ENCODE data around the gene SIPA1. TPM values are rescaled to one million over a fixed set of nuclear protein-coding genes. Genes with fewer than 3 reads are reported as not detected.

Gene SIPA1, protein sequence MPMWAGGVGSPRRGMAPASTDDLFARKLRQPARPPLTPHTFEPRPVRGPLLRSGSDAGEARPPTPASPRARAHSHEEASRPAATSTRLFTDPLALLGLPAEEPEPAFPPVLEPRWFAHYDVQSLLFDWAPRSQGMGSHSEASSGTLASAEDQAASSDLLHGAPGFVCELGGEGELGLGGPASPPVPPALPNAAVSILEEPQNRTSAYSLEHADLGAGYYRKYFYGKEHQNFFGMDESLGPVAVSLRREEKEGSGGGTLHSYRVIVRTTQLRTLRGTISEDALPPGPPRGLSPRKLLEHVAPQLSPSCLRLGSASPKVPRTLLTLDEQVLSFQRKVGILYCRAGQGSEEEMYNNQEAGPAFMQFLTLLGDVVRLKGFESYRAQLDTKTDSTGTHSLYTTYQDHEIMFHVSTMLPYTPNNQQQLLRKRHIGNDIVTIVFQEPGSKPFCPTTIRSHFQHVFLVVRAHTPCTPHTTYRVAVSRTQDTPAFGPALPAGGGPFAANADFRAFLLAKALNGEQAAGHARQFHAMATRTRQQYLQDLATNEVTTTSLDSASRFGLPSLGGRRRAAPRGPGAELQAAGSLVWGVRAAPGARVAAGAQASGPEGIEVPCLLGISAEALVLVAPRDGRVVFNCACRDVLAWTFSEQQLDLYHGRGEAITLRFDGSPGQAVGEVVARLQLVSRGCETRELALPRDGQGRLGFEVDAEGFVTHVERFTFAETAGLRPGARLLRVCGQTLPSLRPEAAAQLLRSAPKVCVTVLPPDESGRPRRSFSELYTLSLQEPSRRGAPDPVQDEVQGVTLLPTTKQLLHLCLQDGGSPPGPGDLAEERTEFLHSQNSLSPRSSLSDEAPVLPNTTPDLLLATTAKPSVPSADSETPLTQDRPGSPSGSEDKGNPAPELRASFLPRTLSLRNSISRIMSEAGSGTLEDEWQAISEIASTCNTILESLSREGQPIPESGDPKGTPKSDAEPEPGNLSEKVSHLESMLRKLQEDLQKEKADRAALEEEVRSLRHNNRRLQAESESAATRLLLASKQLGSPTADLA
- total RNA-seq, result 100 to 1,000 TPM; 141 to 143 TPM

DNA sequence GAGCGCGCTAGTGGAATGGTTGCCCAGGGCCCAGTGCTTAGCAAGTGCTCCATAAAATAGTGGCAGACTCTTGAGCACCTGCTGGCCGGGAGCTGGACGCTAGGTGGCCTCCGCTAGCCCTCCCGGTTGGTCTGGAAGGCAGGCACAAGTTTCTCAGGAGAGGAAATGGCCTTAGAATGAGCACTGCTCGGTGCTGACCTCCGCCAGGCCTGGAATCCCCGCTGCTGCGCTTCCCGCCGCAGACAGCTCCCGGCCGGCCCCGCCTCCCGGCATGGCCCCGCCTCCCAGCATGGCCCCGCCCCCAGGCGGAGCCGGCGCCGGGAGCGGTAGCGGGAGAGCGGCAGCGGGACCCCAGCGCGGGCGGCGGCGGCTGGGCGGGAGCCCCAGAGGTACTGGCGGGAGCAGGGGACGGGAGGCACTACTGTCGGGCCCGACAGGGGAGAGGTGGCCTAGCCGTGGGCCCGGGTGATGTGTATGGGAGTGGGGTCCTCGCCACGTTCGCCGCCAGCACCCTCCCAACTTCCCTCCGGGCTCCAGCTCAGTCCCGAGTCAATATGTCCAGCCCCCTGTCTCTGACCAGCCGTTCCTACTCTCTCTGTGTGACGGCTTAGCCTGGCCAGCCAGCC, at the start of gene SIPA1:
SIPA1 (plus strand) TSS at position 308 of the 626 bp plus-strand sequence. CDS start 2,821 bp downstream, outside the sequence.
- POLR2A ChIA-PET, result interaction anchor here (0.6 to 6.3 kb wide), 8 partner anchors 12 to 250 kb away, joined by 3 to 39 read pairs (median 3); partner anchors contain the start of genes FIBP and PCNX3
- CTCF ChIA-PET, result interaction anchor here (0.6 to 2.0 kb wide), 12 partner anchors 8 to 250 kb away, joined by 3 to 6 read pairs (median 4); partner anchors contain the start of genes FIBP, MAP3K11, MUS81 and PCNX3

DNA sequence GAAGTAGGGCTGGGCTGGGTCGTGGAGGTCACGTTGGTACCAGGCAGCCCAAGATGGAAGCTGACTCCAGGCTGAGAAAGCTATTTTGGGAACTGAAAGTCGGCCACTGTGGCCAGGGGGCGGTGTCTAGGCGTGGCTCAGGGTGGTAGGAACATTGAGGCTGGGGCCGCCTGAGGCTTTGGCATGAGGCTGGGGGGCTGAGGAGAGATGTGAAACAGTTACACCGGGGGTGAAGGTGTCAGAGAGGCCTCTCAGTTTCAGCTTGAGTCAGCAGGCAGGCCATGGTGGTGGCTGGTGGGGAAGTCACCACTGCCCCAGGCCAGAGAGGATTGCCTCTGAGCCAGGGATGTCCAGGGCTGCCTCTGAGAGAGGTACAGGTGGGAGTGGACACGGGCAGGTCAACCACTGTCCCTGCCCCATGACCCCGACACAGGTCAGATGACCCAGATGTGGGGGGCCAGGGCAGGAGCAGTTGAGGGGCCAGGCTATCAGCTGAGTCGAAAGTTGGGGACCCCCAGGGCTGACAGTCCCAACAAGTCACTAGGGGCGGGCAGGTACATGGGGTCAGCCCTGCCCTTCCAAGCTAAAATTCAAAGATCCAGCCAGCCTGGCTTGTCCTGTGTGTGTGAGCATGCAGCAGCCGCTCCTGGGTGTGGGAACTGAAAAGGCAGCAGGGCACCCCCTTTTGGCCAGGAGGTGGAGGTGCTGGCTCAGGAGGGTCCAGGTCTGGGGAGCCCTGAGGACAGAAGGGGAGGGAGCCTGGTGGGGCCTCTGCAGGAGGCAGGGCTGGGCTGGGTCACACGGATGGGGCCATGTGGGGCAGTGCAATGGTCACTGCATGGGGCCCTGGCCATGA, 49.5 kb upstream of the SIPA1 start:
- CTCF ChIA-PET, result interaction anchor here (0.8 to 5.1 kb wide), 19 partner anchors 9 to 173 kb away, joined by 3 to 81 read pairs (median 4); partner anchors contain the start of genes EHBP1L1, FAM89B and ZNRD2
- POLR2A ChIA-PET, result interaction anchor here (0.6 to 3.9 kb wide), 9 partner anchors 12 to 91 kb away, joined by 3 to 46 read pairs (median 5); partner anchors contain the start of genes EHBP1L1, FAM89B and PCNX3

DNA sequence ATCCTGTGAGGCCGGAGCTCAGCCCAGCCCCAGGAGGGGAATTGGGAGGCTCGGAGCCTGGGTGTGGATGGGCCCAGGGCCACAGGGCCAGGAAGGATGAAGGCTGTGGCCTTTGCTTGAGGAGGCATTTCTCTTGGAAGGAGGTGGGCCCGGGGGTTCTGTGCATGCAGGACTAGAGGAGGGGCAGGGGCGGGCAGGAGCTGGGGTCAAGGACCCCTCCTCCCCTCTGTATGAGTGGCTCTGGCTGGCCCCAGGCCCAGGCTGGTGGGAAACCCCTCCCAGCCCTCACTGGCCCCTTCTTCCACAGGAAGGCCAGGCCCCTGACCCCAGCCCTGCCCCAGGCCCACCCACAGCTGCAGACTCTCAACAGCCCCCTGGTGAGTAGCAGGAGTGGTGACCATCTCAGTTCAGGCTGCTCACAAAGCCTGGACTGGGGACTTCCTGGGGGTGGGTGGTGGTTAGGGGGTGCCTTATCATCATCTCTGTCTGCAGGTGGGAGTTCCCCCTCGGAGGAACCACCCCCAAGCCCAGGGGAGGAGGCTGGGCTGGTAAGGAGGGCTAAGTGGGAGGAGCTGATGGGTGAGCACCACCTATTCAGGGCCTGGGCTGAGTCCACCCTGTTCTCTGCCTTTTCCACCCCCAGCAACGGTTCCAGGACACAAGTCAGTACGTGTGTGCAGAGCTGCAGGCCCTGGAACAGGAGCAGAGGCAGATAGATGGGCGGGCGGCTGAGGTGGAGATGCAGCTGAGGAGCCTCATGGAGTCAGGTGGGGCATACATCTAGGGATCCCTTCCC, 48.3 kb upstream of the SIPA1 start:
- ChIA-PET CTCF (interaction anchor here (0.9 to 5.1 kb wide), 14 partner anchors 11 to 64 kb away, joined by 3 to 81 read pairs (median 4); partner anchors contain the start of genes EHBP1L1, PCNX3 and ZNRD2), POLR2A (interaction anchor here (0.6 to 1.5 kb wide), 6 partner anchors 13 to 74 kb away, joined by 3 to 7 read pairs (median 4); partner anchors contain the start of genes EHBP1L1, FAM89B, MAP3K11 and PCNX3)

DNA sequence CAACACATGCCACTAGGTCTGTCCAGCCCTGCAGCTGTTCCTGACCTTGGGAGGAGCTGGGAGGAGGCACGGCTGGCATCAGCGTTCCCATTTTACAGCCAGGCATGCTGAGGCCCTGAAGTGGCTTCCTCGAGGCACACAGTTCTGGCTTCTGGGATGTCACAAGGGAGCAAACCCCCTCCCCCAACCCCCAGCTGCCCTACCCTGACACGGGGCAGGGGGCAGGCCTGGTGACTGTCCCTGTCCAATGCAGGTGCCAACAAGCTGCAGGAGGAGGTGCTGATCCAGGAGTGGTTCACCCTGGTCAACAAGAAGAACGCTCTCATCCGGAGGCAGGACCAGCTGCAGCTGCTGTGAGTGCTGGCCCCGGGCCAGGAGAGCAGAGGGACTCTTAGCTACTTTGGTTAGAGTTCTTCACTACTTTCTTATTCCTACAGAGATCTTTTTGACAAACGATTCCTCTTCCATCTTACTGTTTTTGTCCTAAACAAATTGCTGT, 47.6 kb upstream of the SIPA1 start:
- ChIA-PET CTCF (interaction anchor here (0.9 to 5.1 kb wide), 9 partner anchors 11 to 49 kb away, joined by 3 to 81 read pairs (median 3); partner anchors contain the start of genes EHBP1L1 and PCNX3), POLR2A (interaction anchor here (0.6 to 1.5 kb wide), 6 partner anchors 13 to 73 kb away, joined by 3 to 7 read pairs (median 4); partner anchors contain the start of genes EHBP1L1, FAM89B, MAP3K11 and PCNX3)

DNA sequence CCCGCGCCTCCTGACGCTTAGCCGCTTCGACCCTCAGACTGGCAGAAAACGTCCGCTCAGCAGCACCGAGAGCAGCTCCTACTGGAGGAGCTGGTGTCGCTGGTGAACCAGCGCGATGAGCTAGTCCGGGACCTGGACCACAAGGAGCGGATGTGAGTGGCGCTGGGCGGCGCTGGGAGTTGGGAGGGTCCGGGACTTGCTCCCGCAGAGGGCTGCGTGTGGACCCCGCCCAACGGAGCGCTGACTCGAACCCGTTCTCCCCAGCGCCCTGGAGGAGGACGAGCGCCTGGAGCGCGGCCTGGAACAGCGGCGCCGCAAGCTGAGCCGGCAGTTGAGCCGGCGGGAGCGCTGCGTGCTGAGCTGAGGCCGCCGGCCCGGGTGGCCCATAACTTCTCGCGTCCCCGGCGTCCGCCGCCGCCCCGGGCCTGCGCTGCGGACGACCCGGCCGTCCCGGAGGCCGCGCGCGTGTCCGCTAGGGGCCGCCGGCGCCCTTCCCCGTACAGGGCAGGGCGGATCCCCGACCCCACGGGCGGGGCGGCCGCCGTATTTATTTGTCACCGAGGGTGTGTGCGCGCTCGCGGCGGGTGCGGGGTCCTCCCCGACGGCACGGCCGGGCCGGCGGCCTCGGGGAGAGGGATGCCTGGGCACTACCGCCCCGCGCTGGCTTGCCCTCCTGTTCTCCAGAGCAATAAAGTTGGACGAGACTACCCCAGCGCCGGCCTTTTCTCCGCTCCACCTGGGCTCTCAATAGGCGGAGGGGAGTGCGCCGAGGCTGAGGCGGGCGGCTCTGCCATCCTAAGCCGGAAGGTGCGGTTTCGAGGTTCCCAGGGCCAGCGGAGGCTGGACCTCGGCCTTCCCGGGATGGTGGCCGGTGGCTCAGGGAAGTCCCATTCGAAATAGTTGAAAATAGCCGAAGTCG, 45.7 kb upstream of the SIPA1 start:
- ChIA-PET CTCF (interaction anchor here (0.7 to 4.2 kb wide), 4 partner anchors 17 to 119 kb away, joined by 3 to 23 read pairs (median 7); partner anchors contain the start of gene FAM89B), POLR2A (interaction anchor here (0.6 to 1.3 kb wide), 3 partner anchors 12 to 52 kb away, joined by 3 to 5 read pairs (median 3); no protein-coding TSS in a partner anchor)

DNA sequence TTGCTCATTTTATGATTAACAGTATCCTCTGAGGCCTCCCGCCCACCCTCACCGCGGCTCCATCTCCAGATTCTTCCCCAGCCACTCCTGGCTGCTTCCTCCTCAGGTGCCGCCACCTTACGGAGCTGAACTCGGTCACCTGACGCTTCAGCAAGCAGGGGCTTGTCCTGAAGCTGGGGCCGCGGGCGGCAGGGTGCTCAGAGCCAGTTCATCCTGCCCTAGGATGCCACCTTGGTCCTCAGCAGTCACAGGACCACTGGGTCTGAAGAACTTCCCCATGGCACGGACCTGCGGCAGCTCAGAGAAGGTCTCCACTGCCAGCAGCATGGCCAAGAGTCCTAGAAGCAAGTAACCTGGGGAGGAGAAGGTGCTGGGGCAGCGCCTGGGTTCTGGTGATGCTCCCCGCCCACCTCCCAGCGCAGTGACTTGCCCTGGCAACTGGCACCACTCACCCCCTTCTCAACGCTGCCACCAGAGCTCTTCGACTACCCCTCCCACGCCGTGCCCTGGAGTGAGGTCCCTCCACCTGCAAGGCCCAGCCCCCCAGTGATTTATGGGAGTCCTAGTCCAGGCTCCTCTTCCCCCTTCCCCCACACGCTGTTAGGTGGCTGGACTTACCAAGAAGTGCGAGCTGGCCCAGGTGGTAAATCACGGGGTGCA, 44.9 kb upstream of the SIPA1 start:
- POLR2A ChIA-PET, result interaction anchor here (0.8 to 2.0 kb wide), 5 partner anchors 10 to 53 kb away, joined by 3 to 7 read pairs (median 3); partner anchors contain the start of gene EHBP1L1
- CTCF ChIA-PET, result interaction anchor here (1.1 to 4.2 kb wide), 13 partner anchors 8 to 118 kb away, joined by 3 to 23 read pairs (median 5); partner anchors contain the start of genes EHBP1L1, FAM89B, MAP3K11 and PCNX3

DNA sequence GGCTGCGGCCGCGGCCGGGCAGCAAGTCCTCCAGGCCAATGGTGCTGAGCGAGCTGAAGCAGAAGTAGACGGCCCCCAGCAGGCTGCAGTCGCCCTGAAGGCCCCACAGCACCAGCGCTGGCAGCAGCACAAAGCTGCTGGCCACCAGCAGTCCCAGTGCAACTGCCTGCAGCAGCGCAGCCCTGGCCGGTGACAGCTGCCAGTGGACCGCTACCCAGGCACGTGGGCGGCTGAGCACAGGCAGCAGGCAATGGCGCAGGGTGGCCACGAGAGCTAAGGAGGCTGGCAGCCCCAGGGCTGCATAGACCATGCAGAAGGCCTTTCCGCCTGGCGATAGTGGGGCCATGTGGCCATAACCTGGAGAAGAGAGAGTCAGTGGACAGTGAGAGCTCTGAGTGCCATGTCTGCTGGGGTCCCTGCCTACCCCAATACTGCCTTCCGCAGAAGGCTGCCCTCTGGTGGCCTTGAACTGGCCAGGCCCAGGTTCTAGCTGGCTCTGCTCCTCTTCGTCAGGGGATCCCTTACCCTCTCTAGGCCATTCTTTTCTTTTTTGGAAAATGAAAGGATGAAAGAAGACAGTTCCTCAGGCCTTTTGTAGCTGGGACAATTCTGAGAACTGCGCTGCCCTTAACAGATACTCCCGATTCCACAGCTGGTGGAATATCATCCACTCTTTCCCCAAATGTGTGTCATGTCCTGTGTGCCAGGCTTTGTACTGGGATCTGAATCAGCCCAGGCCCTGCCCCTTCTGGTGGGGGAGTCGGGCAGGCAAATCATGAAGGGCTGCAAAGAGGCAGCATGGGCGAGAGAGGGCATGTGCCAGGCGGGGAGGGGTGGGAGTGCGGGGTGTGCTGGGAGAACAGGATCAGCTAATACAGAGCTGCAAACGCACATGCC, 44.1 kb upstream of the SIPA1 start:
- POLR2A ChIA-PET, result interaction anchor here (0.8 to 2.0 kb wide), 6 partner anchors 9 to 53 kb away, joined by 3 to 7 read pairs (median 3); partner anchors contain the start of gene EHBP1L1

DNA sequence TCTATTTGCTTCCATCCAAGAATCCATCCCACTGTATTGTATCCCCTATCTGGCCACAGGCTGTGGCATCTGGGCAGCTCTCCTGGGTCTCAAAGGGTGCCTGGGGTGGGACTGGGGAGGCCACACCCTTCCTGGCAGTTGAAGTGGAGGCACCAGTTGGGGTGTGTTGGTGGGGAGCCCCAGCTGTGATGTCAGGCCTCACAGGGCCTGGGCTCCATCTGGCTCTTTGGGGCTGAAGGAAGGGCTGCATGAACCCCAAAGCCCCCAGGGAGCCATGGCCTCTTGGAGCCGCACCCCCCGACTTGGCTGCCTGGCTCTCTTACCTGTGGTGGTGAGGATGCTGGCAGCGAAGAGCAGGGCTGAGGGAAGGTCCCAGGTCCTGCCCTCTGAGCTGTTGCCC, 42.8 kb upstream of the SIPA1 start:
- ChIA-PET CTCF (interaction anchor here (1.2 to 4.2 kb wide), 4 partner anchors 10 to 23 kb away, joined by 3 to 23 read pairs (median 4); partner anchors contain the start of genes FAM89B, MAP3K11 and PCNX3), POLR2A (interaction anchor here (1.8 kb wide), 1 partner anchor 10 kb away, joined by 6 read pairs; no protein-coding TSS in a partner anchor)

More for the DNA sequence above, 44.1 kb upstream of the SIPA1 start:
- CTCF ChIA-PET, result interaction anchor here (0.7 to 4.2 kb wide), 18 partner anchors 8 to 117 kb away, joined by 3 to 23 read pairs (median 5); partner anchors contain the start of genes EHBP1L1, FAM89B, MAP3K11 and PCNX3

DNA sequence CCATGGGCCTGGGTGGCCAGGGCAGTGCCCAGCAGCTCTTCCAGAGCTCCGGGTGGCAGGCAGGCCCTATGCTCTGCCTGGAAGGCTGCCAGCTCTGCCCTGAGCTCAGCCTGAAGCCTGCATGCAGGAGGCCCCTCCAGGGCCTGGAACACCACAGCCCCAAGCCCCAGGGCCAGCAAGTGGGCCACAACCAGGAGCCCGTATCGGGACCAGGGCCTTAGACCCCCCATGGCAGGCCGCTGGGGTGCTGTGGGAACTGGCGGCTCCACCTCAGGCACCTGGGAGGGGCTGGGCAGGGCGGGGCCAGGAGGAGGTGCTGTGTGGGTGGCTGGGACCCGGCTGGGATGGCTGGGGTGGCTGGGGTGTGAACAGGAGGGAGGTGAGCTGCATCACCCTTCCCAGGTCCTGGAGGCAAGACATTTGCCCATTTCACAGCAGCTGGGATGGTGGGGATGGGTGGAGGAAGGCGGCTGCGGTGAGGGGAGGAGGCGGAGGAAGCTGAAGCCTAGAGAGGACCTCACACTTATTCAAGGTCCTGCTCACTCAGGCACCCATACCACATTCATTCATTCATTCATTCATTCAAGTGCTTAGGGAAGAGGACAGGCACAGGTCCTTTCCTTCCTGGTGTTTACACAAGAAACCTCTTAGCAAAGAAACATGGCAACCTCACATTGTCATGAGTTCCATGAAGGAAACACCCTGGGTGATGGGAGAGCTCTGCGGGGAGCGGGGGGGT, 42.2 kb upstream of the SIPA1 start, which contains the start of gene KCNK7:
KCNK7 (minus strand) TSS at position 258 of the 739 bp plus-strand sequence; CDS start at position 230, 28 bp downstream.
- ChIA-PET POLR2A (interaction anchor here (0.6 to 1.8 kb wide), 2 partner anchors 9 to 482 kb away, joined by 3 to 6 read pairs; no protein-coding TSS in a partner anchor), CTCF (interaction anchor here (1.1 to 4.2 kb wide), 3 partner anchors 10 to 87 kb away, joined by 3 to 23 read pairs (median 3); partner anchors contain the start of gene FAM89B)

DNA sequence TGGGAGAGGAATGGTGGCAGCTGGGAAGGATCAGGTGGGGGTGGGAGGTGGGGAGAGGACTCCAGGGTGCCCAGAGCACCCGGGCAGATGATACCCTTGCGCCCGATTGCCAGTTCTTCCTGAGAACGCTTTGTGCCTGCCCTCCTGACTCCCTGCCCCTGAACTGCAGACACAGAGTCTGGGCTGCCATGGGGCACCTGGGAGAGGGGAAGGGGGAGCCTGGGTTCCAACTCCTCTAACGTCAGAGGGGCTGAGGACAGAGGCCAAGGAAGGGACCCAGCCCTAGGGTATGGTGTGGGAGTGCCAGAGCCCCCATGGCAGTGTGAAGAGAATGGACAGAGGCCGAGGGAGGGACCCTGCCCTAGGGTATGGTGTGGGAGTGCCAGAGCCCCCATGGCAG, 41.4 kb upstream of the SIPA1 start:
- POLR2A ChIA-PET, result interaction anchor here (1.8 kb wide), 1 partner anchor 8 kb away, joined by 6 read pairs; no protein-coding TSS in a partner anchor
- CTCF ChIA-PET, result interaction anchor here (1.1 to 4.2 kb wide), 3 partner anchors 11 to 88 kb away, joined by 3 to 23 read pairs (median 3); partner anchors contain the start of gene FAM89B

DNA sequence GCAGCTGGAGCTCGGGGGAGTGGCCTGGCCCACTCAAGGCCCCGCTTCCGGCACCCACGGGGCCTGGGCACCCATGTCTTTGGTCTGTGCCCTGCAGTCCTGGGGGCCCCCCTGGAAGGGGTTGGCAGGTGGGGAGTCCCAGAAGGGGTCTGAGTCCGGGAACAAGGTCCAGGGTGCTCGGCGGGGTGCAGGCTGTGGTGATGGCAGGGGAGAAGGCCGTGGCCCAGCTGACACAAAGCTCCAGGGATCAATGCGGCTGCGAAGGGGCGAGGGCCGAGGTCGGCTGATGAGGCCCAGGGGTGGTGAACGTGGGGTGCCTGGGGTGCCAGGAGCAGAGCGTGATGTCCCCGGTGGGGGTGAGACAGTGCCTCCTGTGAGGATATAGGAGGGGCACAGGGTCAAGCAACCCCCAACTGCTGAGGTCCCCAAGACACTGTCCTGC, 39.6 kb upstream of the SIPA1 start:
- ChIA-PET POLR2A (no interaction called here), CTCF (interaction anchor here (0.6 to 1.3 kb wide), 2 partner anchors 10 to 133 kb away, joined by 3 to 4 read pairs; no protein-coding TSS in a partner anchor)
